Vagina (tissue), 2 donors: ENCODE data around the gene BPIFB1.

ENCODE experiments used
- POLR2A ChIP-seq, 2 donors: fragments of 450-650 bp; IDR thresholded peaks; one replicate each; pipeline ENCODE4 v1.6.1; 2017; ENCODE audit warnings: antibody characterized with exemption in 2 of 2, mild to moderate bottlenecking in 2 of 2, moderate library complexity in 2 of 2
- POLR2AphosphoS5 ChIP-seq, 2 donors: sonication (generic); formaldehyde crosslinking; IDR thresholded peaks; one replicate each; pipeline ENCODE4 v1.9.0; 2017; ENCODE audit warnings: antibody characterized with exemption in 2 of 2, mild to moderate bottlenecking in 2 of 2, low read depth in 1 of 2; ENCODE audit not compliant: insufficient read depth in 1 of 2
- TF ChIP-seq, protein P1 (sequence below), 3 experiments: fragments of 450-650 bp in 2 of 3; fragments of 200-600 bp in 1 of 3; sonication (generic) in 1 of 3; IDR thresholded peaks; one replicate each; pipeline ENCODE4 v1.5.1; 2017 to 2019; ENCODE audit warnings: antibody characterized with exemption in 3 of 3, mild to moderate bottlenecking in 2 of 3, moderate library complexity in 2 of 3

DNA sequence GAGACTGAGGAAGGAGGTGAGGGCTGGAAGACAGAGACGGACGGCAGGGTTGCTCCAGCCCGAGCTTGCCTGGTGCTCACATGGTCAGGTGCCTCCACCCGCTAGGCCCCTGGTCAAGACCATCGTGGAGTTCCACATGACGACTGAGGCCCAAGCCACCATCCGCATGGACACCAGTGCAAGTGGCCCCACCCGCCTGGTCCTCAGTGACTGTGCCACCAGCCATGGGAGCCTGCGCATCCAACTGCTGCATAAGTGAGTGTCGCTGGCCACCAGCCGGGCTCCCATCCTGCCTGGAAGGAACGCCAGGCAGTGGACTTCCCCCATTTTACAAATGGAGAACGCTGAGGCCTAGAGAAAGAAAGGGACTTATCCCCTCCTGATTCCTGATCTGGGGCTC, 7.8 kb downstream of the BPIFB1 start:
- TF ChIP-seq, protein P1, sequence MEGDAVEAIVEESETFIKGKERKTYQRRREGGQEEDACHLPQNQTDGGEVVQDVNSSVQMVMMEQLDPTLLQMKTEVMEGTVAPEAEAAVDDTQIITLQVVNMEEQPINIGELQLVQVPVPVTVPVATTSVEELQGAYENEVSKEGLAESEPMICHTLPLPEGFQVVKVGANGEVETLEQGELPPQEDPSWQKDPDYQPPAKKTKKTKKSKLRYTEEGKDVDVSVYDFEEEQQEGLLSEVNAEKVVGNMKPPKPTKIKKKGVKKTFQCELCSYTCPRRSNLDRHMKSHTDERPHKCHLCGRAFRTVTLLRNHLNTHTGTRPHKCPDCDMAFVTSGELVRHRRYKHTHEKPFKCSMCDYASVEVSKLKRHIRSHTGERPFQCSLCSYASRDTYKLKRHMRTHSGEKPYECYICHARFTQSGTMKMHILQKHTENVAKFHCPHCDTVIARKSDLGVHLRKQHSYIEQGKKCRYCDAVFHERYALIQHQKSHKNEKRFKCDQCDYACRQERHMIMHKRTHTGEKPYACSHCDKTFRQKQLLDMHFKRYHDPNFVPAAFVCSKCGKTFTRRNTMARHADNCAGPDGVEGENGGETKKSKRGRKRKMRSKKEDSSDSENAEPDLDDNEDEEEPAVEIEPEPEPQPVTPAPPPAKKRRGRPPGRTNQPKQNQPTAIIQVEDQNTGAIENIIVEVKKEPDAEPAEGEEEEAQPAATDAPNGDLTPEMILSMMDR (IDR thresholded peaks at IDR 0.05): no peak
- TF ChIP-seq POLR2A (IDR thresholded peaks at IDR 0.05): no peak
- TF ChIP-seq POLR2AphosphoS5 (IDR thresholded peaks at IDR 0.05; ENCODE audit: insufficient read depth in 1 of 2, low read depth in 1 of 2): no peak
